ENCODE results near the gene PAK2. TPM values are rescaled to one million over a fixed set of nuclear protein-coding genes. Genes with fewer than 3 reads are reported as not detected.

The PAK2 gene
- total and polyA plus RNA-seq, 9 of the 15 experiments (the other 6 are each of a cell fraction or from before 2014, with no cell fraction given) = 13.2 to 72.4 (median 35.7) TPM

- peak; percentile 99 for TF ChIP-seq ZNF280A (IDR thresholded peaks at IDR 0.05; ENCODE audit: low read depth, partially characterized antibody)
- TF ChIP-seq E2F3 (CRISPR knock-in tag; IDR thresholded peaks at IDR 0.05) = no peak
These were observed 17.1 kb downstream of the PAK2 start (continued) for GRCh38 chr3:196756732-196757131.

- no peaks in the 10 kb centered on the region for H4K20me1 ChIP-seq (replicated peaks; ENCODE audit: control insufficient read depth, insufficient read depth, low read length)
- H3K27ac ChIP-seq (ENCODE audit: extremely low read depth, low read depth, low read length) = no peak overlapping the region
- DNase-seq (ENCODE audit: extremely low read depth in 1 of 4, low spot score in 3 of 4) (no peak), FAIRE-seq (no peak), ATAC-seq (peak; percentile 65)
- intact Hi-C loops (cut with micrococcal nuclease) = no loop called here
- no peak overlapping the region for H3K4me2 ChIP-seq (ENCODE audit: insufficient read depth, low read length)
- WGBS (ENCODE audit: insufficient coverage, low coverage, missing lambda C conversion rate) = 86% methylated on average over 9 of the region's 9 CpGs
- ChIA-PET POLR2A (no interaction called here), CTCF (ENCODE audit: low intra/inter-chr PET ratio) (no interaction called here)
- in situ Hi-C loops (cut with MboI) = no loop called here
- H3K9me1 ChIP-seq (ENCODE audit: control insufficient read depth, insufficient read depth, low read length) = no peaks in the 10 kb centered on the region
- H3K27me3 ChIP-seq (ENCODE audit: control insufficient read depth in 2 of 2, insufficient read depth in 2 of 2, low read length in 2 of 2) = no peaks in the 10 kb centered on the region
- peaks cover 78% of the 10 kb centered on the region for H3K79me2 ChIP-seq (ENCODE audit: control insufficient read depth, insufficient read depth, low read length)
- H3K4me1 ChIP-seq (replicated peaks in 1 of 2; ENCODE audit: control insufficient read depth in 2 of 2, insufficient read depth in 2 of 2, low read length in 2 of 2) = peaks cover 1 to 6% of the 10 kb centered on the region in 2 experiments; a peak in 4 of 5 replicates
- H3K4me3 ChIP-seq = no peak overlapping the region
- no TSS peak for BruUV-seq (replicated peaks)
- no peak overlapping the region for H3K9ac ChIP-seq (ENCODE audit: insufficient read depth in 1 of 2, low read depth in 2 of 2, low read length in 2 of 2)
- peaks cover 39% of the 10 kb centered on the region for H3K36me3 ChIP-seq (ENCODE audit: control insufficient read depth, insufficient read depth, low read length)
- peaks cover 21% of the 10 kb centered on the region for H3K9me3 ChIP-seq (replicated peaks; ENCODE audit: control insufficient read depth, insufficient read depth, low read depth, low read length)
- H2AFZ ChIP-seq (ENCODE audit: low read depth, low read length) = no peak overlapping the region
- TF ChIP-seq FOXK2 (conservative IDR thresholded peaks at IDR 0.05 in 1 of 2, IDR thresholded peaks at IDR 0.05 in 1 of 2; ENCODE audit: low read depth in 2 of 2) (0 out of 4 replicates have a peak, but pooled peaks of 1 of the 2 experiments have one; percentile 16), MTA2 (IDR thresholded peaks at IDR 0.05; ENCODE audit: low read depth) (no peak), MECOM (CRISPR knock-in tag; IDR thresholded peaks at IDR 0.05) (no peak), C11orf30 (IDR thresholded peaks at IDR 0.05; ENCODE audit: low read depth) (peak; percentile 20; the same call in 1 of the 2 replicates), JUND (IDR thresholded peaks at IDR 0.05; ENCODE audit: borderline replicate concordance, low read depth, low read length) (peak; percentile 66; the same call in 1 of the 2 replicates), JUND (tag; IDR thresholded peaks at IDR 0.05; ENCODE audit: borderline replicate concordance, low read depth, low read length) (peak; percentile 29; the same call in 1 of the 3 replicates), MEIS2 (IDR thresholded peaks at IDR 0.05; ENCODE audit: partially characterized antibody) (peak; percentile 61), TRIM24 (IDR thresholded peaks at IDR 0.05) (0 out of 4 replicates have a peak, but pooled peaks of 1 of the 2 experiments have one; percentile 13), PTRF (tag; IDR thresholded peaks at IDR 0.05) (no peak), JUN (IDR thresholded peaks at IDR 0.05; ENCODE audit: borderline replicate concordance, low read depth, low read length) (peak; percentile 56; the same call in 1 of the 2 replicates), JUN (CRISPR knock-in tag; IDR thresholded peaks at IDR 0.05; ENCODE audit: borderline replicate concordance) (no peak), SUPT5H (IDR thresholded peaks at IDR 0.05) (0 out of 2 replicates have a peak, but pooled peaks have one; percentile 26), FOSL1 (tag; conservative IDR thresholded peaks at IDR 0.05) (0 out of 2 replicates have a peak, but pooled peaks have one; percentile 19), ATF3 (IDR thresholded peaks at IDR 0.05) (peak; percentile 94), ATF3 (CRISPR knock-in tag; conservative IDR thresholded peaks at IDR 0.05) (no peak), ARID1B (IDR thresholded peaks at IDR 0.05) (0 out of 2 replicates have a peak, but pooled peaks have one; percentile 16)
These were observed 18.5 kb downstream of the PAK2 start for GRCh38 chr3:196757876-196758739.
